ENCODE measurements around the gene HPSE. TPM values are rescaled to one million over a fixed set of nuclear protein-coding genes. Genes with fewer than 3 reads are reported as not detected.

Gene HPSE
- total RNA-seq = 10 to 100 TPM; 17.8 to 19.0 TPM

DNA sequence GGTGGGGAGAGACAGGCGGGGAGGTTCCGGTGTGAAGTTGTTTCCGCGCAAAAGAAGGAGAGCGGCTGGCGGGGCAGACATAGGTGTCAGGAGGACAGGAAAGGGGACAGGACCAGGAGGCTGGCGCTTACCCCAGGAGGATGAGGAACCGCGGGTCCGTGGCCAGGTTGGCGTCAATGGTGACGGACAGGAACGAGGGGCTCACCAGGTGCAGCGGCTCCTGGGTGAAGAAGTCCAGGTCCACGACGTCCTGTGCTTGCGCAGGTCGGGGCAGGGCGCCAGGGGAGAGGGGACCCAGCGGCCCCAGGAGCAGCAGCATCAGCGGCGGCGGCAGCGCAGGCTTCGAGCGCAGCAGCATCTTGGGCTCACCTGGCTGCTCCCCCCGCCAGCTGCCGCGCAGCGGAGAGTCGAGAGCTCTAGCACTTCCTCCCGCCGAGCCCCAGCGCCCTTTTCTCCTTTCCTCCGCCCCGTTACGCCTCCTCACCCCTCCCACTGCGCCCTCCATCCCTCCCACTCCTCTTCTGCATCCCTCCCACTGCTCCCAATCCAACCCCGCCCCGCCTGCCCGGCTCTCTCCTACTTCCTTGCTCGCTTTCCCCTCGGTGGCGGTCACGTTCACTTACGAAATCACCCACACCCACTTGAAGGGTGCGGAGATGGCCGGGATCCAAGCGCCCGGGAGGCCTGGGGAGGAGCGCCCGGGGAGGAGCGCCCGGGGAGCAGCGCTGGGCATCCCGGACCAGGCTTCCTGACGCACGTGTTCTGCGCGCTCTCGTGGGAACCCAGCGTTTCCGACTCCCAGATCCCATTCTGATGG is at the start of gene HPSE:
Gene HPSE, minus strand, starts transcription at position 424 of the 817 bp plus-strand sequence. Its CDS starts 66 bp downstream, at position 358.
- peaks cover 23% of the 10 kb centered on the region for H3K27me3 Mint-ChIP-seq (ENCODE audit: low read depth)
- peak within 1 kb of the TSS; percentile 81 for H3K27ac Mint-ChIP-seq
- H3K9me3 Mint-ChIP-seq (ENCODE audit: insufficient read depth) = peaks cover 13% of the 10 kb centered on the region
- ATAC-seq (peak; percentile 94), DNase-seq (peak; percentile 79)
- ChIA-PET POLR2A (interaction anchor here (0.9 to 1.4 kb wide), 3 partner anchors 51 to 227 kb away, joined by 3 to 4 read pairs (median 3); no protein-coding TSS in a partner anchor), CTCF (interaction anchor here (0.6 to 1.4 kb wide), 3 partner anchors 50 to 54 kb away, joined by 4 read pairs; partner anchors contain the start of gene COQ2)
- peaks cover 38% of the 10 kb centered on the region for H3K4me1 Mint-ChIP-seq (ENCODE audit: low read depth)
- peaks cover 30% of the 10 kb centered on the region for H3K36me3 Mint-ChIP-seq (ENCODE audit: low read depth)
- H3K4me3 Mint-ChIP-seq = peak within 1 kb of the TSS; percentile 84

DNA sequence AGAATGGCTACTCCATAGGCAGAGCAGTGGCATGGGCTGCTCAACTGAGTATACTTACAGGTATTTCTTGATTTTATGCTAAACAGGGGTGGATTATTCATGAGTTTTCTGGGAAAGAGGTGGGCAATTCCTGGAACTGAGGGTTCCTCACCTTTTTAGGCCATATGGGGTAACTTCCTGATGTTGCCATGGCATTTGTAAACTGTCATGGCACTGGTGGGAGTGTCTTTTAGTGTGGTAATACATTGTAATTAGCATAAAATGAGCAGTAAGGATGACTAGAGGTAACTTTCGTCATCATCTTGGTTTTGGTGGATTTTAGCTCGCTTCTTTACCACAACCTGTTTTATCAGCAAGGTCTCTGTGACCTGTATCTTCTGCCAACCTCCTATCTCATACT is 48.2 kb upstream of the HPSE start:
- H3K4me3 Mint-ChIP-seq = no peak overlapping the region
- ATAC-seq = no peak
- peaks cover 22% of the 10 kb centered on the region for H3K9me3 Mint-ChIP-seq (ENCODE audit: insufficient read depth)
- ChIA-PET POLR2A (no interaction called here), CTCF (no interaction called here)
- H3K27me3 Mint-ChIP-seq (ENCODE audit: low read depth) = no peaks in the 10 kb centered on the region
- H3K4me1 Mint-ChIP-seq (ENCODE audit: low read depth) = peaks cover 4% of the 10 kb centered on the region
- DNase-seq = no peak
- peaks cover 8% of the 10 kb centered on the region for H3K36me3 Mint-ChIP-seq (ENCODE audit: low read depth)
- no peak overlapping the region for H3K27ac Mint-ChIP-seq

DNA sequence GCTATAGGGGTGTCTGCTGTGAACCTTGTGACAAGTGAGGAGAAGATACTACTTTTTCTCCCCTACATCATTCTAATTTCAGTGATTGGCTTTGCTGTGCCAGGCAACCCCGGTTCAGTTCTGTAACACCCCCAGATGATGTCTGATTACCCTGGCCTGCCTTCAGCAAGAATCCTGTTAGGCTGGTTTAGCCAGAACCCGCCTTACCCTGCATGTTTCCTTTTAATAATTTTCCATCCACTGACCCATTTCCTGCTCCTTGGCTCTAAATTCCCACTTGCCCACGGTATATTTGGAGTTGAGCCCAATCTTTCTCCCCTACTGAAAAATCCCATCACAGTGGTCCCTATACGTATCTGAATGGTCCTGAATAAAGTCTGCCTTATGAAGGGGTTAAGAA is 46.5 kb upstream of the HPSE start:
- H3K4me1 Mint-ChIP-seq (ENCODE audit: low read depth) = no peaks in the 10 kb centered on the region
- no peak for DNase-seq
- CTCF ChIA-PET = no interaction called here

DNA sequence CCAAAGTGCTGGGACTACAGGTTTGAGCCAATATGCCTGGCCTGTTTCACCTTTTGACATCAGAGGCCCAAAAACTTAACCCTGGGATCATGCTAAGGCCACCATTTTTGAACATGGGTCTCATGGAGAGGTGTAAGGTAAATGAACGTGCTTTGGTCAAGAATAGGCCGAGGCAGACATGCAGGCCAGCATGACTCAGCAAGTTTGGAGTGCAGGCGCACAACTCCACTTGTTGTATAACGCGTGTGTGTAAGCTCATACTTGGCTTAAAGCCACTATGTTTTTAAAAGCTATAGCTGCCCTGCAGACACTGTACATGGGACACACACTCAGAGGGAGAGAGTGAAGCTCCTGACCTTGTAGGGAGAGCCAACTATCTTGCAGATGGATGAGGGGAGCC is 43.8 kb upstream of the HPSE start:
- DNase-seq = no peak
- ChIA-PET POLR2A (no interaction called here), CTCF (interaction anchor here (0.8 to 1.7 kb wide), 4 partner anchors 10 to 96 kb away, joined by 3 to 6 read pairs (median 4); no protein-coding TSS in a partner anchor)
- peaks cover 28% of the 10 kb centered on the region for H3K9me3 Mint-ChIP-seq (ENCODE audit: insufficient read depth)
- no peak for ATAC-seq
- H3K4me3 Mint-ChIP-seq = no peak overlapping the region
- no peaks in the 10 kb centered on the region for H3K4me1 Mint-ChIP-seq (ENCODE audit: low read depth)
- peaks cover 3% of the 10 kb centered on the region for H3K27me3 Mint-ChIP-seq (ENCODE audit: low read depth)
- H3K27ac Mint-ChIP-seq = no peak overlapping the region
- H3K36me3 Mint-ChIP-seq (ENCODE audit: low read depth) = peaks cover 10% of the 10 kb centered on the region

More for the DNA sequence above, 46.5 kb upstream of the HPSE start:
- H3K9me3 Mint-ChIP-seq (ENCODE audit: insufficient read depth) = peaks cover 33% of the 10 kb centered on the region
- H3K36me3 Mint-ChIP-seq (ENCODE audit: low read depth) = peaks cover 9% of the 10 kb centered on the region
- ATAC-seq = no peak
- POLR2A ChIA-PET = no interaction called here
- H3K4me3 Mint-ChIP-seq = no peak overlapping the region
- no peaks in the 10 kb centered on the region for H3K27me3 Mint-ChIP-seq (ENCODE audit: low read depth)
- H3K27ac Mint-ChIP-seq = no peak overlapping the region

DNA sequence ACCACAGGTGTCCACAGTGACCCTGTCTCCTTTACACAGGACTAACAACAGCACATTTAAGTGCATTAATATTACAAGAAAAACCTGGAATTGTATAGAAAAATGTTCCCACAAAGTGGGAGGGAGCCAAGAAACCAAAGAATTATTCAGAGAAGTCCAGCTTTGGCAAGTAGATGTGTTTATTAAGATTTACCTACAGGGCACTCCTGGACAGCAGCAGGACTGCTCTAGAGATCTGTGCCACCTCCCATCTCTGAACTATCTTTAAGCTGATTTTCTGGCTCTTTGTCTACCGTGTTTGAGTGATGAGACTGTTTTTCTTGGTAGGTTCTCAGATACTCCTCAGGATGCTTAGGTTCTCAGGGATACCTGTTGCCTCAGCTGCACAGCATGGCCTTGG is 38.3 kb upstream of the HPSE start:
- Mint-ChIP-seq H3K27me3 (ENCODE audit: low read depth) (peaks cover 5% of the 10 kb centered on the region), H3K9me3 (ENCODE audit: insufficient read depth) (peaks cover 12% of the 10 kb centered on the region), H3K27ac (no peak overlapping the region), H3K36me3 (ENCODE audit: low read depth) (peaks cover 2% of the 10 kb centered on the region), H3K4me1 (ENCODE audit: low read depth) (peaks cover 16% of the 10 kb centered on the region), H3K4me3 (no peak overlapping the region)
- no peak for DNase-seq
- ChIA-PET CTCF (no interaction called here), POLR2A (no interaction called here)
- ATAC-seq = no peak

DNA sequence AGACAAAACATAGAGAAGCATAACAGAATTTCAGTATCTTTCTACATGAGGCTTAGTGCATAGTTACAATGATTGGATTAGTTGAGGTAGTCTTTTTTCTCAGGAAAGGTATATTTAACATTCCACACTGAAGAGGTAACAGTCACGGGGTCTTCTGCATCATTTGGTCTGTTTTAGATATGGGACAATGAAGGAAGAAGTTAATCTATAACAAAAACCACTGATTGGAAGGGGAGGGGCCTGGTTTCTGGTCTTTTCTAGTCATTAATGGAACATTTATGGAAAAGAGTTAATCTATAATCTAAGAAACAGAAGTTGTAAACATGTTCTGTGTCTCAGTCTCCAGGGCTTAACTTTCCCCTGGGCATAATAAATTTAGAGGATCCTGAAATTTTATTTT is 37.3 kb upstream of the HPSE start:
- H3K4me3 Mint-ChIP-seq = no peak overlapping the region
- H3K36me3 Mint-ChIP-seq (ENCODE audit: low read depth) = peaks cover 2% of the 10 kb centered on the region
- CTCF ChIA-PET = no interaction called here

DNA sequence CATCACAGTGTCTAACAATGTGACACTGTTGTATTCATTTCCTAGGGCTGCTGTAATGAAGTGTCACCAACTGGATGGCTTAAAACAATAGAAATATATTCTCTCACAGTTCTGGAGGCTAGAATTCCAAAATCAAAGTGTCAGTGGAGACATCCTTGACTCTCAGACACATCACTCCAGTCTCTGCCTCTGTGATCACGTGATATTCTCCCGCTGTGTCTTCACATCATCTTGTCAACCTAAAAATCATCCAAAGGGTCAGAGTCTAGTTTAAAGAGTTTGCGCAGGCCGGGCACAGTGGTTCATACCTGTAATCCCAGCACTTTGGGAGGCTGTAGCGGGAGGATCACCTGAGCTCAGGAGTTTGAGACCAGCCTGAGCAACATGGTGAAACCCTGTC is 36.6 kb upstream of the HPSE start:
- ChIA-PET CTCF (no interaction called here), POLR2A (no interaction called here)
- Mint-ChIP-seq H3K9me3 (ENCODE audit: insufficient read depth) (no peaks in the 10 kb centered on the region), H3K27ac (no peak overlapping the region), H3K4me3 (no peak overlapping the region), H3K4me1 (ENCODE audit: low read depth) (peaks cover 16% of the 10 kb centered on the region), H3K27me3 (ENCODE audit: low read depth) (peaks cover 7% of the 10 kb centered on the region), H3K36me3 (ENCODE audit: low read depth) (peaks cover 1% of the 10 kb centered on the region)
- DNase-seq (no peak), ATAC-seq (no peak)

More for the DNA sequence above, 37.3 kb upstream of the HPSE start:
- H3K9me3 Mint-ChIP-seq (ENCODE audit: insufficient read depth) = peaks cover 2% of the 10 kb centered on the region
- peaks cover 5% of the 10 kb centered on the region for H3K27me3 Mint-ChIP-seq (ENCODE audit: low read depth)
- no peak for ATAC-seq
- peaks cover 16% of the 10 kb centered on the region for H3K4me1 Mint-ChIP-seq (ENCODE audit: low read depth)
- no peak overlapping the region for H3K27ac Mint-ChIP-seq
- no peak for DNase-seq
- POLR2A ChIA-PET = no interaction called here

DNA sequence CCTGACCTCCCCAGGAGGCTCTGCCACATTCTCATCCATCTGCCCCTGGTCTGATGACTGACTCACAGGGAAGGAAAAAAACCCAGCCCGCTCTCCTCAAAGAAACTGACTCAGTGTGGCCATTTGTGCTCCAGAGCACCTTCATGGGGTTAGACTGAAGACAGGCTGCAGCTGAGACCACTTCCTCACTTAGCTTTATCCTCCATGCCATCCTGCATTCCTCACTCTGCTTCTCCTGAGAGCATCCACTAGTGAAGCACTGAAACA is 35.9 kb upstream of the HPSE start:
- DNase-seq (no peak), ATAC-seq (no peak)
- Mint-ChIP-seq H3K4me3 (no peak overlapping the region), H3K27ac (no peak overlapping the region), H3K27me3 (ENCODE audit: low read depth) (peaks cover 10% of the 10 kb centered on the region), H3K9me3 (ENCODE audit: insufficient read depth) (no peaks in the 10 kb centered on the region), H3K4me1 (ENCODE audit: low read depth) (peaks cover 16% of the 10 kb centered on the region), H3K36me3 (ENCODE audit: low read depth) (no peaks in the 10 kb centered on the region)
- ChIA-PET POLR2A (interaction anchor here (0.5 kb wide), 1 partner anchor 66 kb away, joined by 3 read pairs; no protein-coding TSS in a partner anchor), CTCF (interaction anchor here (0.5 to 1.5 kb wide), 3 partner anchors 18 to 539 kb away, joined by 3 read pairs; no protein-coding TSS in a partner anchor)

DNA sequence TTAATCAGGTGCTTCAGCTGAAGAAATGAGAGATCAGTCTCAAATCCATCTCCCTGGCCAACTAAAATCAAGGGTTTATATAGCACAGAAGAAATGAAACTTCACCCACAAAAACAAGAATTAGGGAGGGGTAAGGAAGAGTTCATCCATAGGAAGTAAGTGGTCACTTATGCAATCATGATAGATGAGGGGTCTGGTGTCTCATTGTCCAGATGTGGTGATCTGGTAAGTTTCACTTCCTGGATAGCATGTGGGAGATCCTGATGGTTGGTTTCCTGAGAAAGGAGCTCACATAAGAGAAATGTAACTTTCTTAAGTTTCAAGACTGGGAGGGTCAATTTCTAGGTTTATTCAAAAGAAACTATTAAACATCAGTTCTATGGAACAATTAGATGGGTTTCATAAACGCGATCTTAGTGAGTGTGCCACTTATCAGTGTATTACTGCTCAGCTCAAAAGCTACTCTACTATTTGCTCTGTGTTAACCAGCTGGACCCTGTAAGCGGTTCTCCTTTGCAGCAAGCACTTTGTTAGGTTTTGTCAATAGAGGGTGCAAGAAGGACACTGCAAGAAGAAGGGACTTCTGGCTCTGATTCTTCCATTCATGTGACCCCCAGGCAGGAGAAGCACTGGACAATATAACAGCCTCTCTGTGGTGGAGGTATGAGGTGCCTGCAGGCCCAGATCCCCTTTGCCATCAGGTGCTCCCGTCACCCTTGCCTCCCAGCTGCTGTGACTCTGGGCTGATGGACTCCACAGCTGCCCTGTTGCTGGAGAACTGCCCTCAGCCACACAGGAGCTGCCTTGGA is 35.4 kb upstream of the HPSE start:
- ATAC-seq (no peak), DNase-seq (no peak)
- H3K36me3 Mint-ChIP-seq (ENCODE audit: low read depth) = no peaks in the 10 kb centered on the region
- H3K27ac Mint-ChIP-seq = no peak overlapping the region
- H3K4me1 Mint-ChIP-seq (ENCODE audit: low read depth) = peaks cover 16% of the 10 kb centered on the region
- H3K4me3 Mint-ChIP-seq = no peak overlapping the region
- ChIA-PET CTCF (interaction anchor here (0.5 to 1.5 kb wide), 4 partner anchors 18 to 538 kb away, joined by 3 read pairs; no protein-coding TSS in a partner anchor), POLR2A (interaction anchor here (0.5 kb wide), 1 partner anchor 66 kb away, joined by 3 read pairs; no protein-coding TSS in a partner anchor)
- H3K27me3 Mint-ChIP-seq (ENCODE audit: low read depth) = peaks cover 13% of the 10 kb centered on the region
- no peaks in the 10 kb centered on the region for H3K9me3 Mint-ChIP-seq (ENCODE audit: insufficient read depth)

DNA sequence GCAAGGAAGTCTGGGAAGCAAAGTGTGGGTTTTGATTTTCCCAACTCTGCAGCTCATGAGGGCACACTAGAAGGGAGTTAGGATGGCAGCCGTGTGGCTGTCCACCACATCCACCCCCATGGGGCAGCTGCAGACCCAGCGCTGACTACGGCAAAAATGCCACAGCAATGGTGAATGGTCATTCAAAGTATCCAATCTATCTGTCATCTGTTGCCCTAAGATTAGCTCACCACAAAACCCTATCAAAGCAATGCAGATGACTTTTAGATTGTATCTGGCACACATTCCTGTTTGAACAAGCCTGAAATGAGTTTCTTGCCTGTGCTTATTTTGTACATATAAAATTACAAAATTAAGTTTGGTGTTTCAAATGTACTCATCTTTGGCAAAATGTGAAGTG is 29.7 kb upstream of the HPSE start:
- Mint-ChIP-seq H3K36me3 (ENCODE audit: low read depth) (no peaks in the 10 kb centered on the region), H3K4me3 (no peak overlapping the region), H3K4me1 (ENCODE audit: low read depth) (peaks cover 3% of the 10 kb centered on the region), H3K27ac (no peak overlapping the region), H3K9me3 (ENCODE audit: insufficient read depth) (no peaks in the 10 kb centered on the region), H3K27me3 (ENCODE audit: low read depth) (peaks cover 9% of the 10 kb centered on the region)
- ChIA-PET POLR2A (no interaction called here), CTCF (interaction anchor here (1.1 kb wide), 1 partner anchor 15 kb away, joined by 3 read pairs; no protein-coding TSS in a partner anchor)
- DNase-seq = no peak
- ATAC-seq = no peak

DNA sequence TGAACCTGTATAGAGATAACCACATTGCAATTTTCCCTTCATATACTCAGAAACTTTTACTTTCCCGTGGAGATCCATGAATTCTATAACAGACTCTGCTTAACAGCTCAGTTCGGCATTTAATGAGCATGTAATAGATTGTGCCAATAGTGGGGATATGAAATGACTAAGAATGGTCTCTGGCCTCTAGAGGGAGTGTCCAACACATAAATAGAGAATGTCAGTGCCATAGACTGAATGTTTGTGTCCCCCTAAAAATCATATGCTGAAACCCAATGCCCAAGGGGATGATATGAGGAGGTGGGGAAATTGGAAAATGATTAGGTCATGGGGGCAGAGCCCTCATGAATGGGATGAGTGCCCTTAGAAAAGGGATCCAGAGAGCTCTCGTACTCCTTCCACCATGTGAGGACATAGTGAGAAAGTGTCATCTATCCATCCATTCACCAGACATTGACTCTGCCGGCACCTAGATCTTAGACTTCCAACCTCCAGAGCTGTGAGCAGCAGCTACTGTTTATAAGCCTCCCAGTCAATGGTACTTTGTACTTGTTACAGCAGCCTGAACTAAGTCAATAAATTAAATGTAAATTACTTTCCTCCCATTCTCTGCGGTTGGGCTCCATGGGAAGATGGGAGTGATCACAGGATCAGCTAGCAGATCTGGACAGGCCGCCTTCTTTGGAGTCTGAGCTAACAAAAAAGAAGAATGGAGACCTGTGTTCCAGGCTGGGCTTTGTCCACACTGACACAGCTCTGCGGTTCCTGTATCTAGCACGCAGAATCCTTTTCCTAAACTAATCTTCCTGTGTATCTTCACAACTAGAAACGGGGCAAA is 28.1 kb upstream of the HPSE start:
- CTCF ChIA-PET = interaction anchor here (0.7 to 2.4 kb wide), 14 partner anchors 11 to 284 kb away, joined by 3 to 11 read pairs (median 4); partner anchors contain the start of gene ABRAXAS1
- Mint-ChIP-seq H3K4me3 (no peak overlapping the region), H3K27me3 (ENCODE audit: low read depth) (peaks cover 9% of the 10 kb centered on the region), H3K27ac (no peak overlapping the region), H3K9me3 (ENCODE audit: insufficient read depth) (no peaks in the 10 kb centered on the region), H3K36me3 (ENCODE audit: low read depth) (no peaks in the 10 kb centered on the region), H3K4me1 (ENCODE audit: low read depth) (no peaks in the 10 kb centered on the region)
- peak; percentile 60 for ATAC-seq
- no peak for DNase-seq
- POLR2A ChIA-PET = interaction anchor here (0.6 kb wide), 1 partner anchor 40 kb away, joined by 3 read pairs; no protein-coding TSS in a partner anchor

Data from activated CD8-positive, alpha-beta T cell treated with anti-CD3 and anti-CD28 coated beads, Interleukin-2, amount 10 ng/mL, durations not matched to agents 7 days and 5 days (primary cell).